NCI-H524 (cell line): Measurements from ENCODE around the gene CRABP1.
"Not testable (repeated sequence)": the region's sequence is repeated elsewhere in the genome, so short reads cannot be mapped to it uniquely, and the experiment has no call there.

Source experiments
- DNase-seq, 2 experiments: peaks; one replicate each; lab custom pipeline; 2025; lab: John Stamatoyannopoulos, UW

Gene CRABP1

GRCh38 chr15:78374436-78375393 is 34.6 kb downstream of the CRABP1 start:
- DNase-seq: no peak

DNA sequence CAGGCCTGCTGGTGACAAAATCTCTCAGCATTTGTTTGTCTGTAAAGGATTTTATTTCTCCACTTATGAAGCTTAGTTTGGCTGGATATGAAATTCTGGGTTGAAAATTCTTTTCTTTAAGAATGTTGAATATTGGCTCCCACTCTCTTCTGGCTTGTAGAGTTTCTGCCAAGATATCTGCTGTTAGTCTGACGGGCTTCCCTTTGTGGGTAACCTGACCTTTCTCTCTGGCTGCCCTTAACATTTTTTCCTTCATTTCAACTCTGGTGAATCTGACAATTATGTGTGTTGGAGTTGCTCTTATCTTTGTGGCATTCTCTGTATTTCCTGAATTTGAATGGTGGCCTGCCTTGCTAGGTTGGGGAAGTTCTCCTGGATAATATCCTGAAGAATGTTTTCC is 40.0 kb downstream of the CRABP1 start:
- not testable (repeated sequence) for DNase-seq

DNA sequence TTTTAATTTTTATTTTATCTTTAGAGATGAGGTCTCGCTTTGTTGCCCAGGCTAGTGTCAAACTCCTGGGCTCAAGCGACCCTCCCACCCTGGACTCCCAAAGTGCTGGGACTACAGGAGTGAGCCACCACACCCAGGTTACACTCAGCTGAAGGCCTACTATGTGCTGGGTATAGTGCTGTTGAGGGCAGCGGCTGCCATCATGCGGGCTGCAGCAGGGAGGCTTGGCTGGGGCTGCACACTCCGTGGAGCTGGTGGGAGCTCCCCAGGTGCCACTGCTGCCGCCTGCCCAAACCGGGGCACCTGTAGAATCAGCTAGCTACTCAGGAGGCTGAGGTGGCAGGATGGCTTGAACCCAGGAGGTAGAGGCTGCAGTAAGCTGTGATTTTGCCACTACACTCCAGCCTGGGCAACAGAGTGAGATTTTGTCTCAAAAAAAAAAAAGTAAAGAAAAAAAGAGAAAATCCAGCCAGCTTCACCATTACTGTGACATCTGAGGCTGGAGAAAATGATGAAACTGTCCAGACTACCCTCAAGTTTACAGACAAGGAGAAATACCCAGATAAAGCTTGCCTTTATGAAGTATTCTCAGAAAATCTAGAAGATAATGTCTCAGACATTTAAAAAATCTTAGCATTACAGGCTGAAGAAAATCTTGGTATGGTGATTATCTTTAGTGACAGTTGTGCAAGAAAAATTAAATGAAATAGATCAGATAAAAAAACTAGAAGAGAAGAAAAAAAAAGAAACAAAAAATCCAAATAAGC is 42.1 kb downstream of the CRABP1 start:
- no peak for DNase-seq

DNA sequence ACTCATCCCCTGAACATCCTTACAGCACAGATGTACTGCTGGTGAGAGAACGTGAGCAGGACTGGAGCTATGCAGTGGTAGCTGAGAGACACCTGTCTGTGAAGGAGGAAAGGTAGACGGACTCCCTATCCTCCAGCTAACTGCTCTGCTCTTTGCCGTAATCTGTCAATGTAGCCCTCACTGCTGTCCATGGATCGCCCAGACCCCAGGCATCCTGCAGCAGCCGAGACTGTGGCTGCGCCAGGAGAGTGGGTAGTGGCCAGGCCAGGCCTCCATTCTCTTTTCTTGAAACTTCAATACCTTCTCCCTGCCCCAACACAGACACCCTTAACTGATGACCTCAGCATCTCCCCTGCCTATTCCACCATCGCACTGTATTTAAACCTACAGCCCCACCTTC is 44.5 kb downstream of the CRABP1 start:
- DNase-seq: no peak

- DNase-seq: peak in 1 of 2 experiments; percentile 44
Observed at GRCh38 chr15:78387246-78388037, 47.3 kb downstream of the CRABP1 start.

DNA sequence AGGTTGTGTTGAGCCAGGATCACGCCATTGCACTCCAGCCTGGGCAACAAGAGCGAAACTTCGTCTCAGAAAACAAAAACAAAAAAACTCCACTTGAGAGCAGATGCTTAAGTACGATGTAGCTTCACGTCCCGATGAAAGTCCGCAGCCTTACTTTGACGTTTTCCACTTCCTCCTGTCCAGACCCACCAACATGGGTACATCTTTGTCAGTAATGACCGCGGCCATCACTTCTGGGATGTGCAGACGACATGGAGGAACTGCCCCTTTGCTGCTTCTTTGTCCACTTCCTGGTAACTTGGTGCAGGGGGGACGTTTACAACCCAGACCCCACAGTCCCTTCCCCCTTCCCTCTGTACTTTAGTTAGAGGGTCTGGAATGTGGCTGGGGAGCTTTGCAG is 48.7 kb downstream of the CRABP1 start:
- DNase-seq: no peak

DNA sequence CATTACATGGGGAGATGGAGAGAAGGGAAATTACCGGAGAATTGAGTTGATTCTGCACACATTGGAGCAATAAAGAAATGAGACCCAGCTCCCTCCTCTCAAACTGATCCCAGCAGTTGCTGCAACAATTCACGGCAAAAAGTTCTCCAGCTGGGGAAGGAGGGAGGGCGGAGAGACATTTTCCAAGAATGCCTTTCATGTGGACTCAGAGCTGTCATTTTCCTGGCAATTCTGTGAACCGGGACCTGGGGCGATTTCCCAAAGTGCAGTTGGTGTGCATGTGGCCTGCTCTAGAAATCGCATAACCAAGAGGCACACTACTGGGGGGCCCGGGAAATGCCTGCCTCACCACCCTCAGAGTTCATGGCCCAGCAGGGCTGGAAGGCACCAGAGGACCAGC is 49.2 kb downstream of the CRABP1 start:
- no peak for DNase-seq

DNA sequence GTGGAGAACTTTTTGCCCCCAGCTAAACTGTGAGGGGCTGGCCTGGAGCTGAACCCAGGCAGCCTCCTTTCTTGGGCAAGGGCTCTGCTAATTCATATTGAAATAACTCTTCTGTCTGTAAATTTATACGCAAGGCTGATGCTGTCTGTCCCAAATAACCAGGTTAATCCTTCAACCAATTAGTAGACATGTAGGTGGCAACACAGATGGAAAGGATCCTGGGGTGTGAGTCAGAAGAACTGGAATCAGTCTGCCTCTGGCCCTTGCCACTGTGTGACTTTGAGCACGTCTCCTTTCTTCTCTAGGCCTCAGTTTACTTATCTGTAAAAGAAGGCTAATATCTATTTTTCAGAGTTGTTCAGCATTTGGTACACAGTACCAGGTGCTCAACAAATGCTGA is 49.6 kb downstream of the CRABP1 start:
- no peak for DNase-seq

- DNase-seq: no peak
Observed at GRCh38 chr15:78390242-78390641, 50.1 kb downstream of the CRABP1 start.

DNA sequence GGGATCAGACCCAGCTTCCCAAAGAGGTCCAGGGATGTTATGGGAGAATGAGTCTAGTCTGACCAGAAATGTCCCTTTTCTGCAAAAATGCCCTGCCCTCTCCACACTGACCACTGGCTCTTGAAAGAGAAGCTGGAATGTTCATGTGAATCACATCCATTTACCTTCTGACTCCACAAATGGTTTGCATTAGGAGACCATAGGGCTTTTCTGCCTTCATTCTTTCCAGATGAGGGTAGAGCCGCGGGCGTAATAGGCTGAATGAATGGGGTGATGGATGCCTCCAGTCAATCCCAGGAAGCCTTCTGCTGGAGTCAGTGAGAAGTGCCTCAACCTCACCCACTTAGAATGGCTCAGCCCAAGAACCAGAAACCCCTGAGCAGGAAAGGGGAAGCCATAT is 50.7 kb downstream of the CRABP1 start:
- no peak for DNase-seq

DNA sequence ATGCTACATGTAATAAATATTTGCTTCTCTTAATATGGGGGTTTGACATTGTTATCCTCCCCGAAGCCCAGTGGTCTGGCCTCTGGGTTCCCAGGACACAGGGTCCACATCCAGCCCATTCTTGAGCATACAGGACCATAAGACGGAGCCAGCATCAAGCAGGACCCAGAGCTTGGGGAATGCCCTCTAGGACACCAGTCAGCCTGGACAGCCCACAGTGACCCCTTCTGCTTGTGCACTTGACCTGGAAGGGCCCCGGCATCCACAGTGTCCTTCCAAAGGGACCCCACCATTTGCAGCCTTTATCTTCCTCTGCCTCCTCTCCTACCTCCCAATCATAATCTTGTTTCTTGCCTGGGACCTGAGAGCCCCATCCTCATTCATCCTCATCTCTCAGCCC is 51.6 kb downstream of the CRABP1 start:
- no peak for DNase-seq

- DNase-seq: peak in 1 of 2 experiments; percentile 37
Observed at GRCh38 chr15:78392430-78392829, 52.3 kb downstream of the CRABP1 start.

DNA sequence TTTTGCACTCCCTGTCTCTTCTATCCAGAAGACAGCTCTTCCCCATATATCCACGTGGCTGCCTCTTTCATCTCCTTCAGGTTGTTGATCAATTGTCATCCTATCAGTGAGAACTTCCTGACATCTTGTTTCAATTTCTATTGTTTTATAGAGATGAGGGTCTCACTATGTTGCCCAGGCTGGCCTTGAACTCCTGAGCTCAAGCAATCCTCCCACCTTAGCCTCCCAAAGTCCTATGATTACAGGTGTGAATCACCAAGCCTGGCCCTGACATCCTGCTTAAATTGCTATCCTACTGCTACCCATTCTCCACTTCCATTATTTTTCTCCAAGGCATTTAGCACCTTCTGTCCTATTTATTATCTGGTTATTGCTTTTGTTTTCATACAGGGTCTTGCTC is 53.0 kb downstream of the CRABP1 start:
- DNase-seq: no peak

DNA sequence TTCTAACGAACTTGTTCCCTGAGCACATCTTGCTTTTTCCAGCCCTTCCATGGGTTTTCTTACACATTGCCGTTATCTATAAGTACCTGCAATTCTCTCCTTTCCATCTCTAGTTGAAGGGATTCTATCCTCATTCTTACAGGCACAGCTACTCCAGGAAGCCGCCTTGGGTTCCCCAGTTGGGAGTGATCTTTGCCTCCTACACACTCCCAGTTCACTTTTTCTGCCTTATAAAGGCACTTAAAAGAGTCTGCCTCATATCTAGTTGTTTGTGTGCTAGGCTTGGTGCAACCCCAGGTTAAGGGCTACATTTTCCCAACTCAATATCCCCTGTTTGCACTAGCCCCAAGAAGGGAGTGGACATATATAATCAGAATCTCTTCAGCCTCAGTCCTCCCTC is 53.9 kb downstream of the CRABP1 start:
- no peak for DNase-seq

GRCh38 chr15:78394981-78395616 is 54.9 kb downstream of the CRABP1 start:
- peak in 1 of 2 experiments; percentile 15 for DNase-seq

DNA sequence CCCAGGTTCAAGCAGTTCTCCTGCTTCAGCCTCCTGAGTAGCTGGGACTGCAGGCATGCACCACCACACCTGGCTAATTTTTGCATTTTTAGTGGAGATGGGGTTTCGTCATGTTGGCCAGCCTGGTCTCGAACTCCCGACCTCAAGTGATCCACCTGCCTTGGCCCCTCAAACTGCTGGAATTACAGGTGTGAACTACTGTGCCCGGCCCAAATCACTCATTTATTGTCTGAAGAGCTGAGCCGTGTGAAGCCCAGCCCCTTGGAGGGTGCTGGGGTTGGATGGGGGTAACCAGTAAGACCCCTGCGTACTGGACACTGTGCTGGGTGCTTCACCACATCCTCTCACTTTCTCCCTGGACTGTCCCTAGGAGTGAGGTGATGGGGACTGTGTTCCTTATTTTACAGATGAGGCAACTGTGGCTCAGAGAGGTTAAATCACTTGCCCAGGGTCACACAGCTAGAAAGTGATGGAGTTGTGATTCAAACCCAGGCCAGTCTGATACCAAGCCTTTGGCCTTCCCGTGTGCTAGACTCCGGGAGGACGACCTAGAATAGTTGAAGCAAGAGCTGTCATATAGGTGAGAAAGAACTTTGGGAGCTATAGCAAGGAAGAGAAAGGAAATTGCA is 56.1 kb downstream of the CRABP1 start:
- no peak for DNase-seq

GRCh38 chr15:78396976-78397375 is 56.8 kb downstream of the CRABP1 start:
- no peak for DNase-seq

GRCh38 chr15:78397382-78397781 is 57.2 kb downstream of the CRABP1 start:
- no peak for DNase-seq
